GM23248 (cell line): ENCODE measurements around the gene CACNA1D. TPM values are rescaled to one million over a fixed set of nuclear protein-coding genes. Genes with fewer than 3 reads are reported as not detected.

ENCODE experiments used
- DNase-seq: peaks from one replicate; pipeline ENCODE4 v3.0.0-alpha.2; 2015
- H2AFZ ChIP-seq: fragments of 200-600 bp; sonication (generic); 2 replicates; pipeline ENCODE4 v1.6.1; 2016; ENCODE audit warnings: antibody characterized with exemption
- H3F3A ChIP-seq: fragments of 200-600 bp; sonication (generic); 2 replicates; pipeline ENCODE4 v1.6.1; 2016; ENCODE audit warnings: mild to moderate bottlenecking, antibody characterized with exemption, mixed run types; ENCODE audit not compliant: insufficient read depth
- H3K27ac ChIP-seq: fragments of 200-600 bp; sonication (generic); 2 replicates; pipeline ENCODE4 v1.5.1; 2016; ENCODE audit warnings: mild to moderate bottlenecking
- H3K27me3 ChIP-seq: fragments of 200-600 bp; sonication (generic); replicated peaks from 2 replicates; pipeline ENCODE4 v1.6.1; 2016; ENCODE audit warnings: mild to moderate bottlenecking; ENCODE audit not compliant: insufficient read depth
- H3K36me3 ChIP-seq: fragments of 200-600 bp; sonication (generic); 2 replicates; pipeline ENCODE4 v1.6.1; 2016; ENCODE audit warnings: low read depth, mild to moderate bottlenecking
- H3K4me1 ChIP-seq: fragments of 200-600 bp; sonication (generic); 2 replicates; pipeline ENCODE4 v1.6.1; 2016; ENCODE audit warnings: mild to moderate bottlenecking; ENCODE audit not compliant: insufficient read depth
- H3K4me2 ChIP-seq: fragments of 200-600 bp; sonication (generic); one replicate; pipeline ENCODE4 v1.6.1; 2016; ENCODE audit warnings: mild to moderate bottlenecking; ENCODE audit not compliant: unreplicated experiment
- H3K4me3 ChIP-seq: fragments of 200-600 bp; sonication (generic); 2 replicates; pipeline ENCODE4 v1.5.1; 2016; ENCODE audit warnings: mild to moderate bottlenecking
- H3K79me2 ChIP-seq: fragments of 200-600 bp; sonication (generic); 2 replicates; pipeline ENCODE4 v1.6.1; 2016; ENCODE audit warnings: mild to moderate bottlenecking; ENCODE audit not compliant: insufficient read depth
- H3K9ac ChIP-seq: fragments of 200-600 bp; sonication (generic); 2 replicates; pipeline ENCODE4 v1.6.1; 2016; ENCODE audit warnings: mild to moderate bottlenecking
- H3K9me2 ChIP-seq: fragments of 200-600 bp; sonication (generic); 2 replicates; pipeline ENCODE4 v1.6.1; 2016; ENCODE audit warnings: mixed run types, mild to moderate bottlenecking, moderate library complexity; ENCODE audit not compliant: insufficient read depth
- H3K9me3 ChIP-seq: fragments of 200-600 bp; sonication (generic); one replicate; pipeline ENCODE4 v1.6.1; 2017; ENCODE audit warnings: low read depth
- H4K20me1 ChIP-seq: fragments of 200-600 bp; sonication (generic); 2 replicates; pipeline ENCODE4 v1.6.0; 2016; ENCODE audit not compliant: insufficient read depth
- EZH2 ChIP-seq: fragments of 200-600 bp; sonication (generic); IDR thresholded peaks from 2 replicates; pipeline ENCODE4 v1.6.1; 2018; ENCODE audit warnings: antibody characterized with exemption, mild to moderate bottlenecking; ENCODE audit not compliant: insufficient read depth, poor library complexity, severe bottlenecking
- EZH2phosphoT487 ChIP-seq: fragments of 200-600 bp; sonication (generic); IDR thresholded peaks from 2 replicates; pipeline ENCODE4 v1.6.1; 2018; ENCODE audit warnings: antibody characterized with exemption, moderate library complexity, mild to moderate bottlenecking, low read depth; ENCODE audit not compliant: insufficient read depth
- WGBS, 2 experiments: methylation state at CpG; one replicate each; pipeline ENCODE4 v1.1.6; 2015 to 2017; ENCODE audit warnings: low lambda C conversion rate in 2 of 2, low coverage in 1 of 2; ENCODE audit errors: missing lambda C conversion rate in 2 of 2; 5-methylcytosine and 5-hydroxymethylcytosine counted together
- in situ Hi-C: fragments of 300-500 bp; cut with MboI; formaldehyde crosslinking; loops from 2 replicates; pipeline ENCODE4 v1.15.0; 2020
- polyA plus RNA-seq: library from polyadenylated mRNA; unstranded; fragments of >200 nt; fragmentation: Nextera tagmentation; extraction: Ambion mirVana; gene quantifications from 2 replicates; pipeline ENCODE4 v1.2.1, GENCODE V29; 2016
- total RNA-seq: library from RNA; depleted of rRNA; stranded (reverse); fragments of >200 nt; shearing (Covaris generic); gene quantifications from 2 replicates; pipeline ENCODE4 v1.2.3, GENCODE V29; 2014

Gene CACNA1D
- total and polyA plus RNA-seq, 2 experiments from 2014 or later: not detected

- Histone ChIP-seq H3K27me3 (peaks cover 33% of the 10 kb centered on the region), H3F3A (no peaks in the 10 kb centered on the region), H3K9ac (no peak overlapping the region), H3K4me2 (no peak overlapping the region), H3K9me2 (no peaks in the 10 kb centered on the region), H3K4me1 (no peaks in the 10 kb centered on the region), H3K27ac (no peak overlapping the region), H3K36me3 (no peaks in the 10 kb centered on the region), H3K9me3 (no peaks in the 10 kb centered on the region), H3K4me3 (peak overlapping the region; percentile 12; the same call in 1 of the 2 replicates), H2AFZ (0 out of 2 replicates have a peak overlapping the region, but pooled peaks have one; percentile 4), H4K20me1 (no peaks in the 10 kb centered on the region), H3K79me2 (no peaks in the 10 kb centered on the region)
- in situ Hi-C loops: no loop called here
- DNase-seq: no peak
- 18 to 19% methylated on average over 47 to 53 of the region's 57 CpGs for WGBS, 2 experiments
- TF ChIP-seq EZH2: no peak
- no peak for TF ChIP-seq EZH2phosphoT487
Observed at GRCh38 chr3:53495520-53496391, 1.3 kb downstream of the CACNA1D start.

GRCh38 chr3:53496392-53496670 lies 1.9 kb downstream of the CACNA1D start:
- Histone ChIP-seq H4K20me1 (no peaks in the 10 kb centered on the region), H3K27ac (no peak overlapping the region), H3F3A (no peaks in the 10 kb centered on the region), H3K9me3 (no peaks in the 10 kb centered on the region), H3K9ac (no peak overlapping the region), H3K27me3 (peaks cover 27% of the 10 kb centered on the region), H3K79me2 (no peaks in the 10 kb centered on the region), H3K4me2 (no peak overlapping the region), H3K36me3 (no peaks in the 10 kb centered on the region), H3K4me3 (no peak overlapping the region), H3K4me1 (no peaks in the 10 kb centered on the region), H2AFZ (no peak overlapping the region), H3K9me2 (no peaks in the 10 kb centered on the region)
- in situ Hi-C loops: no loop called here
- no peak for DNase-seq
- 40 to 46% methylated on average over 2 of the region's 2 CpGs for WGBS, 2 experiments
- TF ChIP-seq EZH2 (no peak), EZH2phosphoT487 (no peak)

- in situ Hi-C loops: no loop called here
- DNase-seq: no peak
- no peaks in the 10 kb centered on the region for H3K4me1 ChIP-seq
- TF ChIP-seq EZH2 (no peak), EZH2phosphoT487 (no peak)
- no peak overlapping the region for H3K4me3 ChIP-seq
- no peaks in the 10 kb centered on the region for H3F3A ChIP-seq
- 70 to 78% methylated on average over 5 of the region's 5 CpGs for WGBS, 2 experiments
- peaks cover 27% of the 10 kb centered on the region for H3K27me3 ChIP-seq
- H3K9ac ChIP-seq: no peak overlapping the region
- no peaks in the 10 kb centered on the region for H3K9me3 ChIP-seq
- H3K27ac ChIP-seq: no peak overlapping the region
- no peaks in the 10 kb centered on the region for H3K9me2 ChIP-seq
- H3K4me2 ChIP-seq: no peak overlapping the region
- H3K36me3 ChIP-seq: no peaks in the 10 kb centered on the region
- H4K20me1 ChIP-seq: no peaks in the 10 kb centered on the region
- no peaks in the 10 kb centered on the region for H3K79me2 ChIP-seq
- H2AFZ ChIP-seq: no peak overlapping the region
Observed at GRCh38 chr3:53496984-53497383, 2.6 kb downstream of the CACNA1D start.

GRCh38 chr3:53498806-53499641 lies 4.6 kb downstream of the CACNA1D start:
- peaks cover 13% of the 10 kb centered on the region for H3K27me3 ChIP-seq
- no peak overlapping the region for H3K4me2 ChIP-seq
- H3K36me3 ChIP-seq: no peaks in the 10 kb centered on the region
- DNase-seq: no peak
- no peaks in the 10 kb centered on the region for H4K20me1 ChIP-seq
- H3K9me3 ChIP-seq: no peaks in the 10 kb centered on the region
- no peak for TF ChIP-seq EZH2
- no peak for TF ChIP-seq EZH2phosphoT487
- in situ Hi-C loops: no loop called here
- no peak overlapping the region for H3K9ac ChIP-seq
- H2AFZ ChIP-seq: no peak overlapping the region
- H3K9me2 ChIP-seq: no peaks in the 10 kb centered on the region
- no peaks in the 10 kb centered on the region for H3K79me2 ChIP-seq
- H3K4me3 ChIP-seq: no peak overlapping the region
- H3F3A ChIP-seq: no peaks in the 10 kb centered on the region
- no peaks in the 10 kb centered on the region for H3K4me1 ChIP-seq
- no peak overlapping the region for H3K27ac ChIP-seq
- WGBS, 2 experiments: 55% methylated on average over 8 of the region's 8 CpGs
